Astrocyte (in vitro differentiated cells and primary cell): ENCODE results near the gene VWA5B2. TPM values are rescaled to one million over a fixed set of nuclear protein-coding genes. Genes with fewer than 3 reads are reported as not detected.

Experiments used
- DNase-seq: peaks from one replicate; pipeline ENCODE4 v3.0.0-alpha.2; 2010; ENCODE audit warnings: low read depth
- FAIRE-seq: peaks from 2 replicates; lab custom pipeline; 2011; peaks lifted over from hg19 to GRCh38; lab: Jason Lieb, UNC
- H2AFZ ChIP-seq: 2 replicates; pipeline ENCODE4 v1.6.0; 2012; ENCODE audit warnings: low read depth, low read length, inconsistent platforms
- H3K27ac ChIP-seq: 2 replicates; pipeline ENCODE4 v1.5.1; 2011; ENCODE audit warnings: low read depth, low read length, inconsistent platforms
- H3K27me3 ChIP-seq: 2 replicates; pipeline ENCODE4 v1.6.0; 2011; ENCODE audit warnings: low read length, inconsistent platforms; ENCODE audit not compliant: insufficient read depth
- H3K36me3 ChIP-seq: 2 replicates; pipeline ENCODE4 v1.5.1; 2011; ENCODE audit warnings: low read length, inconsistent platforms; ENCODE audit not compliant: insufficient read depth
- H3K4me1 ChIP-seq: 2 replicates; pipeline ENCODE4 v1.5.1; 2011; ENCODE audit warnings: low read length, inconsistent platforms; ENCODE audit not compliant: insufficient read depth
- H3K4me2 ChIP-seq: 2 replicates; pipeline ENCODE4 v1.6.0; 2012; ENCODE audit warnings: low read length, inconsistent platforms
- H3K4me3 ChIP-seq: 2 replicates; pipeline ENCODE4 v1.5.1; 2011; ENCODE audit warnings: low read depth, mild to moderate bottlenecking, low read length, inconsistent platforms; ENCODE audit not compliant: insufficient read depth
- H3K79me2 ChIP-seq: 2 replicates; pipeline ENCODE4 v1.6.0; 2012; ENCODE audit warnings: mild to moderate bottlenecking, low read length, inconsistent platforms; ENCODE audit not compliant: insufficient read depth
- H3K9ac ChIP-seq: 2 replicates; pipeline ENCODE4 v1.6.0; 2012; ENCODE audit warnings: mild to moderate bottlenecking, low read length, inconsistent platforms
- H3K9me3 ChIP-seq: 2 replicates; pipeline ENCODE4 v1.5.1; 2012; ENCODE audit warnings: low read depth, mild to moderate bottlenecking, low read length, inconsistent platforms; ENCODE audit not compliant: insufficient read depth
- H4K20me1 ChIP-seq: 2 replicates; pipeline ENCODE4 v1.6.0; 2012; ENCODE audit warnings: low read length, inconsistent platforms; ENCODE audit not compliant: insufficient read depth
- H3K27ac Mint-ChIP-seq: one replicate; pipeline ENCODE4 v1.8.0; 2021; ENCODE audit warnings: mild to moderate bottlenecking, mixed read lengths; ENCODE audit not compliant: unreplicated experiment
- H3K27me3 Mint-ChIP-seq: one replicate; pipeline ENCODE4 v1.8.0; 2021; ENCODE audit warnings: low read depth, mixed read lengths; ENCODE audit not compliant: unreplicated experiment
- H3K36me3 Mint-ChIP-seq: one replicate; pipeline ENCODE4 v1.8.0; 2021; ENCODE audit warnings: low read depth, mixed read lengths; ENCODE audit not compliant: unreplicated experiment
- H3K4me1 Mint-ChIP-seq: one replicate; pipeline ENCODE4 v1.8.0; 2021; ENCODE audit warnings: low read depth, mixed read lengths; ENCODE audit not compliant: unreplicated experiment
- H3K4me3 Mint-ChIP-seq: one replicate; pipeline ENCODE4 v1.8.0; 2021; ENCODE audit warnings: mild to moderate bottlenecking, moderate library complexity, mixed read lengths; ENCODE audit not compliant: unreplicated experiment
- H3K9me3 Mint-ChIP-seq: one replicate; pipeline ENCODE4 v1.8.0; 2021; ENCODE audit warnings: mild to moderate bottlenecking, mixed read lengths; ENCODE audit not compliant: unreplicated experiment
- CTCF ChIP-seq: IDR thresholded peaks from 2 replicates; pipeline ENCODE4 v1.5.1; 2011; ENCODE audit warnings: low read depth, mild to moderate bottlenecking, inconsistent platforms, low read length, moderate library complexity; ENCODE audit not compliant: insufficient read depth
- EZH2 ChIP-seq: IDR thresholded peaks from 2 replicates; pipeline ENCODE4 v1.6.1; 2012; ENCODE audit warnings: mild to moderate bottlenecking, low read length, inconsistent platforms; ENCODE audit not compliant: insufficient read depth
- total RNA-seq: library from RNA; stranded (reverse); gene quantifications from 2 replicates; pipeline ENCODE4 v1.2.1, GENCODE V29; 2021

The VWA5B2 gene
- total RNA-seq, 1 donor from 2014 or later: 0.23 TPM

DNA sequence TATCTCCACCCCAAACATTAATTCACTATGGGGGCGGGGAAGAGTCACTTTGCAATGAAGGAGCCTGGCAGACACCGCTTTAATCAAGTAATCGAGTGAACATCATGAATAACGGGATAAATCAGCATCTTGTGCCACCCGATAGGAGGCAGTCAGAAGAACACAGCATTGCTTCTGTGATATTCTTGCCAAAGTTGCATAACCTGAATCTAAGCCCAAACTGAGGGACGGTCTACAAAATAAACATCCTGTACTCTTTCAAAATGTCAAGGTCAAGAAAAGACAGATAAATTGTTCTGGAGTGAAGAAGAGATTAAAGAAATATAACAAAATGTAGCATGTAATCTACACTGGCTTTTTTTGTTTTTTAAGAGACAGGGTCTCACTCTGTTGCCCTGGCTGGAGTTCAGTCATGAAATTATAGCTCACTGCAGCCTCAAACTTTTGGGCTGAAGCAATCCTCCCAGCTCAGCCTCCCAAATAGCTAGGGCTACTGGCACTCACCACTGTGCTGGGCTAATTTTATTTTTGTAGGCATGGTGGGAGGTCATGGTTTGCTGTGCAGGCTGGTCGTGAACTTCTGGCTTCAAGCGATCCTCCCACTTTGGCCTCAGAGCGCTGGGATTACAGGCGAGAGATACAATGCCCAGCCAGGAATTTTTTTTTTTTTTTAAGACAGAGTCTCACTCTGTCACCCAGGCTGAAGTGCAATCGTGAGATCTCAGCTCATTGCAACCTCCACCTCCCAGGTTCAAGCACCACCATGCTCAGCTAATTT, 20.1 kb upstream of the VWA5B2 start:
- Mint-ChIP-seq H3K9me3 (no peaks in the 10 kb centered on the region), H3K4me1 (no peaks in the 10 kb centered on the region), H3K36me3 (no peaks in the 10 kb centered on the region), H3K27ac (no peak overlapping the region), H3K4me3 (no peak overlapping the region), H3K27me3 (peaks cover 15% of the 10 kb centered on the region)
- Histone ChIP-seq H3K9ac (no peak overlapping the region), H3K27me3 (peaks cover 15% of the 10 kb centered on the region), H3K4me3 (no peak overlapping the region), H3K79me2 (no peaks in the 10 kb centered on the region), H3K4me1 (no peaks in the 10 kb centered on the region), H3K4me2 (no peak overlapping the region), H3K36me3 (no peaks in the 10 kb centered on the region), H4K20me1 (no peaks in the 10 kb centered on the region), H3K27ac (no peak overlapping the region), H3K9me3 (no peaks in the 10 kb centered on the region), H2AFZ (no peak overlapping the region)
- TF ChIP-seq CTCF (no peak), EZH2 (no peak)
- DNase-seq (no peak), FAIRE-seq (no peak)

DNA sequence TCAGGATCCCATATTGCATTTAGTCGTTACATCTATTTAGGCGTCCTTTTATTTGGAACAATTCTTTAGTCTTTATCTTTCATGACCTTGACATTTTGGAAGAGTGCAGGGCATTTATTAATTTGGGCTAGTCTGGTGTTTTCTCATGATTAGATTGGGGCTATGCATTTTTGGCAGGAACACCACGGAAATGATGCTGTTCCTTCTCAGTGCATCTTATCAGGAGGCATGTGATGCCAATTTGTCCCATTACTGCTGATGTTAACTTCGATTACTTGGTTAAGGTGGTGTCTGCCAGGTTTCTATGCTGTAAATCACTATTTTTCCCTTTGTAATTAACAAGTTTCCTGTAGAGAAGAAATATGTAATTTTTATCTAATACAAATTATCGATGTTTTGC, 18.1 kb upstream of the VWA5B2 start:
- no peak overlapping the region for H3K9ac ChIP-seq
- H3K27ac ChIP-seq: no peak overlapping the region
- H3K9me3 ChIP-seq: no peaks in the 10 kb centered on the region
- peaks cover 11% of the 10 kb centered on the region for H3K27me3 ChIP-seq
- H3K36me3 Mint-ChIP-seq: no peaks in the 10 kb centered on the region
- H3K36me3 ChIP-seq: no peaks in the 10 kb centered on the region
- no peaks in the 10 kb centered on the region for H3K4me1 ChIP-seq
- no peak overlapping the region for H3K4me3 ChIP-seq
- TF ChIP-seq EZH2: no peak
- no peak for TF ChIP-seq CTCF
- no peaks in the 10 kb centered on the region for H3K79me2 ChIP-seq
- DNase-seq (no peak), FAIRE-seq (no peak)
- no peaks in the 10 kb centered on the region for H3K9me3 Mint-ChIP-seq
- no peak overlapping the region for H3K4me2 ChIP-seq
- H3K4me3 Mint-ChIP-seq: no peak overlapping the region
- H4K20me1 ChIP-seq: no peaks in the 10 kb centered on the region
- H3K27ac Mint-ChIP-seq: no peak overlapping the region
- peaks cover 16% of the 10 kb centered on the region for H3K27me3 Mint-ChIP-seq
- H2AFZ ChIP-seq: no peak overlapping the region
- H3K4me1 Mint-ChIP-seq: no peaks in the 10 kb centered on the region

DNA sequence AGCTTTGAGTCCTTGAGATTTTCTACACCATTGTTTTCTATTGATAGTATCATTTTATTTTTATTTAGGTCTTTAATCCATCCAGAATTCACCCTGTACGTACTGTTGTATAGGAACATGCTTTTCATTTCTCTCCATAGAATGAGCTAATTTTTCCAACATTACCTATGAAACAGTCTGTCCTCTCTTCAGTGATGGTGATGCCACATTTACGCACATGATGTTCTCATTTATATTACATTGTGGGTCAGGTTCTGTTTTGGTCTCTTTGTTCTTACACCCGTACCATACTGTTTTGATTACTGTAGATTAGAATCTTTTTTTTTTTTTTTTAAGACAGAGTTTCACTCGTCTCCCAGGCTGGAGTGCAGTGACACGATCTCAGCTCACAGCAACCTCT, 17.7 kb upstream of the VWA5B2 start:
- H3K4me1 Mint-ChIP-seq: no peaks in the 10 kb centered on the region
- H3K9me3 ChIP-seq: no peaks in the 10 kb centered on the region
- no peak overlapping the region for H3K9ac ChIP-seq
- H2AFZ ChIP-seq: no peak overlapping the region
- TF ChIP-seq CTCF: no peak
- no peak for TF ChIP-seq EZH2
- no peaks in the 10 kb centered on the region for H3K9me3 Mint-ChIP-seq
- H3K4me3 ChIP-seq: no peak overlapping the region
- H3K4me2 ChIP-seq: no peak overlapping the region
- DNase-seq (no peak), FAIRE-seq (no peak)
- H3K27ac ChIP-seq: no peak overlapping the region
- H4K20me1 ChIP-seq: no peaks in the 10 kb centered on the region
- H3K27ac Mint-ChIP-seq: no peak overlapping the region
- no peaks in the 10 kb centered on the region for H3K4me1 ChIP-seq
- H3K4me3 Mint-ChIP-seq: no peak overlapping the region
- no peaks in the 10 kb centered on the region for H3K36me3 Mint-ChIP-seq
- H3K27me3 Mint-ChIP-seq: peaks cover 12% of the 10 kb centered on the region
- peaks cover 9% of the 10 kb centered on the region for H3K27me3 ChIP-seq
- no peaks in the 10 kb centered on the region for H3K36me3 ChIP-seq
- no peaks in the 10 kb centered on the region for H3K79me2 ChIP-seq
